ENCODE results near the gene TMEM178B. TPM values are rescaled to one million over a fixed set of nuclear protein-coding genes. Genes with fewer than 3 reads are reported as not detected.

Gene TMEM178B
- total and polyA plus RNA-seq, 12 donors = 1.2 to 54.6 (median 25.7) TPM

DNA sequence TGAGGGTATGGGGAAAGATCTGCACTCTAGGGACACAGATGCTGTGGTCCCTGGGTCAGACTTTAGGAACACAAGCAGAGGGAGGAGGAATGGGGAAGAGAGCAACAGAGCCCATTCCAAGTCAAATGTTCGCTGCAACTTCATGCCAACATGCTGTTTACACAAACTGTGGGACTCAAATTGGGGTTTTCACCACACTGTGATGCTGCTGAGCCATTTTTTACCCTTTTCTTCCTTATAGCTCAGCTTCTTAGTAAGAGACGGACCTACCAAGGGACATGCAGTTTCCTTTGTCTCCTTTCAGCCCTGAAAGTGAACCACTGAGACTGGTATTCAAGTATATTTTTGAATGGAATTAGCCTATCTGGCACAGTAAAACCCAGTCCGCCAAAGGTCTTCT is 413.1 kb downstream of the TMEM178B start:
- no peaks in the 10 kb centered on the region for H3K9me3 ChIP-seq
- no peak for TF ChIP-seq CTCF (IDR thresholded peaks at IDR 0.05)
- DNase-seq (no peak), ATAC-seq (no peak)
- H3K27me3 ChIP-seq = no peaks in the 10 kb centered on the region
- WGBS, 2 donors = 86 to 87% methylated on average over 3 of the region's 3 CpGs
- H3K4me1 ChIP-seq = no peaks in the 10 kb centered on the region
- H3K36me3 ChIP-seq = no peaks in the 10 kb centered on the region
- no peak overlapping the region for H3K27ac ChIP-seq
- intact Hi-C loops (cut with DNase I) = no loop called here
- no peak overlapping the region for H3K4me3 ChIP-seq

DNA sequence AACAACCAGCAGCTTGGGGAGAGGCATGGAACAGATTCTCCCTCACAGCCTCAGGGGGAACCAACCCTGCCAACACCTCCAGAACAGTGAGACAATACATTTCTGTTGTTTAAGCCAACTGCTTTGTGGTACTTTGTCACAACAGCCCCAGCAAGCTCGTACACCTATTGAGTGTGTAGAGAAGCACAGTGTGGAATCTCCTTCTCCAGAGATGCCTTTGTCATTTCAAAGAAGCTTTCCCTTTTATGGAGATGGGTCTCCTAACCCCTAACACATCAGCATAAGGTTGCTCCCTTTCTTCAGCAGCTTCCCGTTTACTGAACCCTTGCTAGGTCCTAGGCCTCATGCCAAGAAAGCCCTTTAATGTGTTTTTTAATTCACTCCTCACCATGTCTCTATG is 416.6 kb downstream of the TMEM178B start:
- 64 to 76% methylated on average over 2 of the region's 2 CpGs for WGBS, 2 donors

DNA sequence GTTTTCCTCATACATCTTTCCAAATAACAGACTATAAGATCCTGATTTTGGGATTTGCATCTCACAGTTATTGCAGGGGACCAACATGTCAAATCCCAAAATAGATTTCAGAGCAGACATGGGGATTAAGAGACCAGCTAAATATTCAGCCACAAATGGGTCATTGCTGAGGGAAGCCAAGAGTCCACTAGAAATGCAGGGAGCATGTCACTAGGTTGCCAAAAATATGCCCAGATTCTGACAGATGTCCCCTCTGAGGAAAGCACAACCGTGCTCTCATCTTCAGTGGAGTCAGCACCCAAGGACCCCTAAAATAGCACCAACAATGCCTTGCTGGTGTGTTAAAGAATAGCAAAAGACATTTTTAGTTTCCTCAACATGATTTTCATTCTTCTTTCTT is 421.2 kb downstream of the TMEM178B start:
- Histone ChIP-seq H3K4me1 (peaks cover 0 to 7% (median 0%) of the 10 kb centered on the region in 9 donors), H3K4me3 (no peak overlapping the region), H3K27ac (no peak overlapping the region), H3K36me3 (no peaks in the 10 kb centered on the region), H3K27me3 (no peaks in the 10 kb centered on the region), H3K9me3 (no peaks in the 10 kb centered on the region)
- 68 to 71% methylated on average over 1 of the region's 1 CpG for WGBS, 2 donors
- ATAC-seq (no peak), DNase-seq (no peak)
- no peak for TF ChIP-seq CTCF (IDR thresholded peaks at IDR 0.05)
- intact Hi-C loops (cut with DNase I) = no loop called here

More for the DNA sequence above, 416.6 kb downstream of the TMEM178B start:
- no peak for TF ChIP-seq CTCF (IDR thresholded peaks at IDR 0.05)
- no peaks in the 10 kb centered on the region for H3K27me3 ChIP-seq
- no peaks in the 10 kb centered on the region for H3K36me3 ChIP-seq
- no peaks in the 10 kb centered on the region for H3K9me3 ChIP-seq
- ATAC-seq = no peak
- peaks cover 0 to 3% (median 0%) of the 10 kb centered on the region in 9 donors for H3K4me1 ChIP-seq
- DNase-seq = no peak
- intact Hi-C loops (cut with DNase I) = no loop called here
- H3K27ac ChIP-seq = no peak overlapping the region
- H3K4me3 ChIP-seq = no peak overlapping the region

DNA sequence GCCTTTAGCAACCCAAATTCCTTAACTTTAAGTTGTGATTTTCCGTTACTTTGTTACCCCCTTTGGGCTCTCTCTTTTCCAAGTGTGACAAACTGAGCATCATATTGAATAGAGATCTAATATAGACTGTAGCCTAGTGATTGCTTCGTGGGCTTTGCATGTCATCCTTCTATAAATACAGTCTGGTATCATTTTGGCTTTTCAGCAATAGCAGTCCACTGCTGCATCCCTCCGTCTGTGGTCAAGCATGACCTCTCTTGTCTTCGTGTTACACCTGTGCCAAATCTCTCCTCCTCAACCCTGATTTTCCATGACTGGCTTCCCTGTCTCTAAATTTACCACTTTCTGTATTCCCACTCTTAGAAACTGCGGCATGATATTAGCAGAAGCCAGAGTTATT is 423.5 kb downstream of the TMEM178B start:
- WGBS, 2 donors = 66 to 67% methylated on average over 5 of the region's 5 CpGs
- peaks cover 0 to 7% (median 0%) of the 10 kb centered on the region in 9 donors for H3K4me1 ChIP-seq
- TF ChIP-seq CTCF (IDR thresholded peaks at IDR 0.05) = peak in 1 of 9 donors; percentile 12
- H3K27ac ChIP-seq = no peak overlapping the region
- ATAC-seq (peak in 2 of 8 donors; percentile 53 to 70), DNase-seq (no peak)
- H3K36me3 ChIP-seq = no peaks in the 10 kb centered on the region
- no peaks in the 10 kb centered on the region for H3K27me3 ChIP-seq
- no peak overlapping the region for H3K4me3 ChIP-seq
- intact Hi-C loops (cut with DNase I) = no loop called here
- no peaks in the 10 kb centered on the region for H3K9me3 ChIP-seq
